Tibial artery (tissue), 4 donors: ENCODE results near the gene FSTL4.

ENCODE experiments used
- DNase-seq, 2 donors: peaks; one replicate each; pipeline ENCODE4 v3.0.0-alpha.2; 2019
- H3K27ac ChIP-seq, 2 donors: fragments of 200-600 bp; sonication (generic) in 1 of 2; 1 replicate in 1 of 2; 2 replicates in 1 of 2; pipeline ENCODE4 v1.5.1; 2018 to 2019; ENCODE audit warnings: mild to moderate bottlenecking in 1 of 2
- H3K27me3 ChIP-seq, 2 donors: fragments of 200-600 bp; sonication (generic) in 1 of 2; one replicate each; pipeline versions ENCODE4 v1.5.1 to v1.6.0; 2016 to 2019
- H3K36me3 ChIP-seq, 3 donors: fragments of 200-600 bp; sonication (generic) in 2 of 3; one replicate each; pipeline ENCODE4 v1.5.1; 2016 to 2019; ENCODE audit warnings: mild to moderate bottlenecking in 2 of 3
- H3K4me1 ChIP-seq, 4 donors: fragments of 200-600 bp; sonication (generic) in 2 of 4; 1 replicate in 3 of 4; 2 replicates in 1 of 4; pipeline ENCODE4 v1.5.1; 2016 to 2019
- H3K4me3 ChIP-seq, 2 donors: fragments of 200-600 bp; sonication (generic) in 1 of 2; 1 replicate in 1 of 2; 2 replicates in 1 of 2; pipeline ENCODE4 v1.5.1; 2018 to 2019; ENCODE audit warnings: mild to moderate bottlenecking in 2 of 2
- H3K9me3 ChIP-seq, 3 donors: fragments of 200-600 bp; sonication (generic) in 1 of 3; one replicate each; pipeline ENCODE4 v1.5.1; 2016 to 2019
- intact Hi-C: fragments of 100-400 bp; cut with DNase I; formaldehyde crosslinking; loops from one replicate; pipeline ENCODE4 v1.15.0; 2023; ENCODE audit warnings: low total_unique reads
- TF ChIP-seq, protein P1 (sequence below), 2 experiments: fragments of 200-600 bp in 1 of 2; fragments of 450-650 bp in 1 of 2; IDR thresholded peaks; one replicate each; pipeline ENCODE4 v1.5.1; 2017 to 2019; ENCODE audit warnings: antibody characterized with exemption in 2 of 2, mild to moderate bottlenecking in 1 of 2, moderate library complexity in 1 of 2

FSTL4 gene

GRCh38 chr5:133423618-133424282 is 188.6 kb downstream of the FSTL4 start:
- Histone ChIP-seq H3K27me3 (peaks cover 0 to 21% of the 10 kb centered on the region in 2 donors), H3K36me3 (no peaks in the 10 kb centered on the region), H3K4me3 (no peak overlapping the region), H3K27ac (no peak overlapping the region), H3K4me1 (peaks cover 0 to 12% (median 6%) of the 10 kb centered on the region in 4 donors), H3K9me3 (no peaks in the 10 kb centered on the region)
- intact Hi-C loops, result loop anchor here (10.0 kb wide), 2 partner anchors 441 to 521 kb away; no protein-coding TSS in a partner anchor
- peak; percentile 43 to 78 for DNase-seq
- TF ChIP-seq, protein P1, sequence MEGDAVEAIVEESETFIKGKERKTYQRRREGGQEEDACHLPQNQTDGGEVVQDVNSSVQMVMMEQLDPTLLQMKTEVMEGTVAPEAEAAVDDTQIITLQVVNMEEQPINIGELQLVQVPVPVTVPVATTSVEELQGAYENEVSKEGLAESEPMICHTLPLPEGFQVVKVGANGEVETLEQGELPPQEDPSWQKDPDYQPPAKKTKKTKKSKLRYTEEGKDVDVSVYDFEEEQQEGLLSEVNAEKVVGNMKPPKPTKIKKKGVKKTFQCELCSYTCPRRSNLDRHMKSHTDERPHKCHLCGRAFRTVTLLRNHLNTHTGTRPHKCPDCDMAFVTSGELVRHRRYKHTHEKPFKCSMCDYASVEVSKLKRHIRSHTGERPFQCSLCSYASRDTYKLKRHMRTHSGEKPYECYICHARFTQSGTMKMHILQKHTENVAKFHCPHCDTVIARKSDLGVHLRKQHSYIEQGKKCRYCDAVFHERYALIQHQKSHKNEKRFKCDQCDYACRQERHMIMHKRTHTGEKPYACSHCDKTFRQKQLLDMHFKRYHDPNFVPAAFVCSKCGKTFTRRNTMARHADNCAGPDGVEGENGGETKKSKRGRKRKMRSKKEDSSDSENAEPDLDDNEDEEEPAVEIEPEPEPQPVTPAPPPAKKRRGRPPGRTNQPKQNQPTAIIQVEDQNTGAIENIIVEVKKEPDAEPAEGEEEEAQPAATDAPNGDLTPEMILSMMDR (IDR thresholded peaks at IDR 0.05), result peak; percentile 83 to 92

- TF ChIP-seq, protein P1 (IDR thresholded peaks at IDR 0.05), result no peak
- Histone ChIP-seq H3K9me3 (no peaks in the 10 kb centered on the region), H3K4me3 (no peak overlapping the region), H3K27me3 (peaks cover 0 to 21% of the 10 kb centered on the region in 2 donors), H3K4me1 (peaks cover 0 to 12% (median 6%) of the 10 kb centered on the region in 4 donors), H3K36me3 (no peaks in the 10 kb centered on the region), H3K27ac (no peak overlapping the region)
- intact Hi-C loops, result loop anchor here (10.0 kb wide), 2 partner anchors 442 to 522 kb away; no protein-coding TSS in a partner anchor
- DNase-seq, result no peak
Observed at GRCh38 chr5:133423011-133423617, 189.2 kb downstream of the FSTL4 start.

DNA sequence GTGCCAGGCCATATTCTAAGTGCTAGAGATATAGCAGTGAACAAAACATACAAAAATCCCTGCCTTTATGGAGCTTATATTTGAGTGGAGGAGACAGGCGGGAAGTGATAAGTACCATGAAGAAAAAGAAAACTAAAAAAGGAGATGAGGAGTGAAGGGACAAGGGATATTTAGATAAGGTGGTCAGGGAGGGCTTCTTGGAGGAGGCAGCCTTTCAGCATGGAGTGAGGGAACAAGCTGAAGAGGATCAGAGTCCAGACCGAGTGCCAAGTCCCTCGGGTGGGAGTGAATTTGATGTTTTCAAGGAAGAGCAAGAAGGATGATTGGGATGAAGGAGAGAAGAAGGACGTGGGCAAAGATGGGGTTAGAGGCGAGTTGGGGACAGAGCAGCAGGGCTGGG is 190.5 kb downstream of the FSTL4 start:
- Histone ChIP-seq H3K27me3 (peaks cover 0 to 21% of the 10 kb centered on the region in 2 donors), H3K4me3 (no peak overlapping the region), H3K27ac (no peak overlapping the region), H3K36me3 (no peaks in the 10 kb centered on the region), H3K4me1 (peaks cover 0 to 12% (median 6%) of the 10 kb centered on the region in 4 donors), H3K9me3 (no peaks in the 10 kb centered on the region)
- DNase-seq, result no peak
- intact Hi-C loops, result loop anchor here (10.0 kb wide), 2 partner anchors 443 to 523 kb away; no protein-coding TSS in a partner anchor
- TF ChIP-seq, protein P1 (IDR thresholded peaks at IDR 0.05), result no peak

DNA sequence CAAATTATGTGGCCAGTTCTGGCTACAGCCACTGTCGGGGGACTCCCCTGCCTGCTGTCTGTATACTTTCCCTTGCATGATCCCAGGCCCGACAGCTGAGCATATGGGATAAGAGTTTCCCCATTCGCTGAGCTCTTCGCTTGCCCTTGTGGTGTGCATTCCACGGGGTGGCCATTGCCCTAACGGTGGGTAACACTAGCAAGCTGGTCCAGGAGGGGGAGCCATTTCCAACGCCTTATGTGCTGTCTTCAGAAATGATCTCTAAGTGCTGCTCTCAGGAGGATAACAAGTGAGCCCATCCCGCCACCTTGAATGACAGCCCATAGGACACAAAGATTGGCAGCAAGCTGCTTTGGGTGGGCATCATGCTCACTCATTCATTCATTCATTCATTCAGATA is 190.9 kb downstream of the FSTL4 start:
- no peak for DNase-seq
- no peak overlapping the region for H3K27ac ChIP-seq
- no peaks in the 10 kb centered on the region for H3K9me3 ChIP-seq
- peaks cover 0 to 12% (median 6%) of the 10 kb centered on the region in 4 donors for H3K4me1 ChIP-seq
- intact Hi-C loops, result loop anchor here (10.0 kb wide), 2 partner anchors 443 to 523 kb away; no protein-coding TSS in a partner anchor
- TF ChIP-seq, protein P1 (IDR thresholded peaks at IDR 0.05), result no peak
- H3K27me3 ChIP-seq, result peaks cover 0 to 21% of the 10 kb centered on the region in 2 donors
- H3K4me3 ChIP-seq, result no peak overlapping the region
- no peaks in the 10 kb centered on the region for H3K36me3 ChIP-seq

DNA sequence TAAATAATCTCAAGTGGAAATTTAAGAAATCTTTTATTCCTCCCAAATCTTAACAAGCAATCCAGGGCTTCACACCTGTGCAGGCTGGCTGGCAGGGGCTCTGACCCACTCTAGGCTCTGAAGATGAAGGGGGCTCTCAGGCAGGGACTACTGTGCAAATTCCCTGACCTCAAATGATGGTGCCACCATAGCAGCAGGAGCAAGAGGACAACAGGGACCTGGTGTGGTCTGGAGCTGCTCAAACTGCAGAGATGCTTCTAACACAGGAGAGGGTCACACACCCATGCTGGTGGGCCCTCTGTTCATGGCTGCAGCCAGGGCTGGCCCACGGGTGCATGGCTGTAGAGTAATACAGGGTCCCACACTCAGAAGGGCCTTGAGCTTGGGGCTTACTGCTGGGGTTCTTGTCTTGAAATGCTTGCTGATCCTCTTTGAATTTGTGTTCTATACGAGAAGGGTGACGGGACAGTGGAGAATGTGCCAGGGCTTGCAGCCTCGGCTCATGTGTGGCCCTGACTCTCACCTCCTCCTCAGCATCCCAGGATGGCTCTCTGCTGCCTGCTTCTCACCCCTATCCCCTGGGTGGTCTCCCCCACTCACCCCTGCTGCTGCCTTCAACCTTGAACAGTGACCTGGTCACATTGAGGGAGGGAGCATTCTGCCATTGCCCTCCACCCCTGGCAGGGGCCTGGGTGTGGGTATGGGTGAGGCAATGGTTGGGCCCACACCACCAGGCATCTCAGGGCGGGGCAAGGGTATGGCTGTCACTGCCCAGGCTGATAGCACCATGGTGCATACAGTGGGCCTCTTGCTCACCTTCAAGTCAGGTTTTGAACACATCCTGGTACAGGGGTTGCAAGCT is 191.7 kb downstream of the FSTL4 start:
- H3K27me3 ChIP-seq, result peaks cover 0 to 21% of the 10 kb centered on the region in 2 donors
- TF ChIP-seq, protein P1 (IDR thresholded peaks at IDR 0.05), result no peak
- intact Hi-C loops, result loop anchor here (10.0 kb wide), 2 partner anchors 444 to 524 kb away; no protein-coding TSS in a partner anchor
- no peaks in the 10 kb centered on the region for H3K36me3 ChIP-seq
- H3K9me3 ChIP-seq, result no peaks in the 10 kb centered on the region
- no peak overlapping the region for H3K4me3 ChIP-seq
- H3K27ac ChIP-seq, result no peak overlapping the region
- H3K4me1 ChIP-seq, result peaks cover 0 to 12% (median 6%) of the 10 kb centered on the region in 4 donors
- no peak for DNase-seq
